ENCODE results near the gene TASOR2.

- TF ChIP-seq CTCF (IDR thresholded peaks at IDR 0.05; ENCODE audit: insufficient read depth, low read depth, low read length) (no peak), EZH2 (IDR thresholded peaks at IDR 0.05; ENCODE audit: insufficient read depth, low read length) (no peak)
These were observed 5.6 kb upstream of the TASOR2 start for GRCh38 chr10:5679037-5679435.

Measured in astrocyte (in vitro differentiated cells and primary cell).